SKM-1 (cell line): ENCODE measurements around the gene ADIPOR1.
"Not testable (repeated sequence)": the region's sequence is repeated elsewhere in the genome, so short reads cannot be mapped to it uniquely, and the experiment has no call there.

ENCODE experiments used
- DNase-seq: peaks from one replicate; lab custom pipeline; 2025; ENCODE audit not compliant: unreplicated experiment; lab: John Stamatoyannopoulos, UW

ADIPOR1 gene

GRCh38 chr1:202957733-202958543 lies at the start of gene ADIPOR1:
Gene ADIPOR1 (minus strand): TSS chr1:202958312. CDS start chr1:202951070, 7,242 bp downstream.
- peak; percentile 93 for DNase-seq

DNA sequence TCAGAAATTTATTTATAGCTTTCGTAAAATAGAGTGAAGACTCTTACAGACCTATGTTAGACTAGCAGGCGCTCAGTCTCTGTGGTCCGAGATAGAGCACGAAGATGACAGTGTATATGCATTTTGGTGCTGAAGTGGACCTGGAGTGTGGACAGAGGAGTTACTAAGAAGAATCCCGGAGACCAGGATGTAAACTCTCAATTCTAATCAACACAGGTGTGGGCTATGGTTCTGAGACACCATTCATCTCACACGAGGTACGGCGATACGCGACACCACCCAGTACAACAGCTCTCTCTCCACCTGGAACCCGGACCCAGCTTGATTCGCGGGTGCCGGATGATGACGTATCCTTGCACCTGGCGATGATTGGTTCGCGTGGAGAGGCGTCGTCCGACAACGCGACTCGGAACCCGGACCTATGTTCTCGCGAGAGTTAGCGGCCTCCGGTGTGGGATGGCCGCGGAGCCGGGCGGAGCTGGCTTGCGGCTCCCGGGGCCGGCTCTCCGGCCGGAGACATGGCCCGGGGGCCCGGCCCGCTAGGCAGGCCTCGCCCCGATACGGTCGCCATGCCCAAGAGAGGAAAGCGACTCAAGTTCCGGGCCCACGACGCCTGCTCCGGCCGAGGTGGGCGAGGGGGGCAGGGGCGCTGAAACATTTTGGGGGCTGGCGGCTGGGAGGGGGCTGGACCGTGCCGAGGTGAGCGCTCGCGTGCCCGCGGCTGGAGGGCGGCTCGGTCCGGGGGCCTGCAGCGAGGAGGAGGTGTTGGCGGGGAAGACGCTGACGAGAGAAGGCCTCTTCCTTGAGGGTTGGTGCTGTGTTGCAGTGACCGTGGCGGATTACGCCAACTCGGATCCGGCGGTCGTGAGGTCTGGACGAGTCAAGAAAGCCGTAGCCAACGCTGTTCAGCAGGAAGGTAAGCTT lies 49.1 kb upstream of the ADIPOR1 start, which contains the start of gene TMEM183A:
TSS of gene TMEM183A (plus strand) at position 427 of the 924 bp plus-strand sequence. CDS start at position 519, 92 bp downstream.
- peak; percentile 98 for DNase-seq

- peak; percentile 33 for DNase-seq
These were observed 47.5 kb upstream of the ADIPOR1 start for GRCh38 chr1:203005395-203006142.

- DNase-seq, result no peak
These were observed 44.8 kb upstream of the ADIPOR1 start for GRCh38 chr1:203002951-203003350.

DNA sequence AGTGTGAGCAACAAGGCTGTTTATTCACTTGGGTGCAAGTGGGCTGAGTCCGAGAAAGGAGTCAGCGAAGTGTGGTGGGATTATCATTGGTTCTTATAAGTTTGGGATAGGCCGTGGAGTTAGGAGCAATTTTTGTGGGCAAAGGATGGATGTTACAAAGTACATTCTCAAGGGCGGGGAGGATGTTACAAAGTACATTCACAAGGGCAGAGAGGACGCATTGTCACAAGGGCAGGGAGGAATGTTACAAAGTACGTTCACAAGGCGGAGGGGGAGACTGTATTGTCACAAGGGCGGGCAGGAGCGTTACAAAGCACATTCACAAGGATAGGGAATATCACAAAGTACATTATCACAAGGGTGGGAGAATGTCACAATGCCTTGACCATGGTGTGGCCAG lies 43.9 kb upstream of the ADIPOR1 start:
- DNase-seq, result no peak

- no peak for DNase-seq
These were observed 42.3 kb upstream of the ADIPOR1 start for GRCh38 chr1:203000217-203000944.

DNA sequence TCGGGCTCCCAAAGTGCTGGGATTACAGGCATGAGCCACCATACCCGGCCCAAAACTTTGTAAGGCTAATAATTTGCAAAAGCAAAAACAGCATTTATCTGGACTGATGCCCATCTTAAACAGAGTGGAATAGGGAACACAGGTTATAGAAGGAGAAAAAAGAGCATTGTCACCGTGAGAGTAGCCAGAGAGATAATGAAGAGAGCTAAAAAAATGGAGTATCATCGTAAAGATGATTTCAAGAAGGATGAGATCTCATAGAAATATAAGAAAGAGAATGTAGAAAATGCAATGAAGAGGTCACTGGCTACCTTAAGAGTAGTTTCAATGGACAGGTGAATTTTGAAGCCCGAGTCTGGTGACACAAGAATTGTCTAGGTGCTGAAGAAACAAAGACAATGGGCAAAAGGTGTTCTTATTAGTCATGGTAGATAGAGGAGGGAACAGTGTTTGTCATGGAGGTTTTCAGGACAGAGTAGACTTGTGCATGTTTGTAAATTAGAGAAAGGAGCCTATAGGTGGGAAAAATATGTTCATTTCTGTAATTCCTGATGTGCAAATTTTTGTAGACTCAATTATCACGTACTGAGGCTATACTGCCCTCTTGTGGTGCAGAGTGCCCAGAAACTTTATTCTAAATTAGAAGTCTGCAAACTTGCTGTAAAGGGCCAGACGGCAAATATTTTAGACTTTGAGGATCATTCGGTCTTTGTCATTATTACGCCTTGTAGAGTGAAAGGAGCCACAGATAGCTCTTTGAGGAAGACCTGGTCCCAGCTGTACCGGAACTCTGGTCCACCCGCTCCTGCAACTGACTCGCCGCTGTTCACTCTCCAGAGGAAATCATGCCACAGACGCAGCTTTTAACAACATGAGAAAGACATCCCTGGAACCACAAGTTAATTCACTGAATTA lies 41.0 kb upstream of the ADIPOR1 start:
- DNase-seq, result peak; percentile 74

DNA sequence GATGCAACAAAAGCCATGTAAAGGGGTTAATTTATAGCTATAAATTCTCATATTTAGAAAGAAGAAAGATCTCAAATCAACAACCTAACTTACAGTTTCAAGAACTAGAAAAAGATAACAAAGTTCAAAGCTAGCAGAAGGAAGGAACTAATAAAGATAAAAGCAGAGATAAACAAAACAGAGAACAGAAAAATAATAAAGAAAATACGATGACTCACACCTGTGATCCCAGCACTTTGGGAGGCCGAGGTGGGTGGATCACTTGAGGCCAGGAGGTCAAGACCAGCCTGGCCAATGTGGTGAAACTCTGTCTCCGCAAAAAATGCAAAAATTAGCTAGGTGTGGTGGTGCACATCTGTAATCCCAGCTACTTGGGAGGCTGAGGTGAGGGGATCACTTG lies 36.6 kb upstream of the ADIPOR1 start:
- no peak for DNase-seq

DNA sequence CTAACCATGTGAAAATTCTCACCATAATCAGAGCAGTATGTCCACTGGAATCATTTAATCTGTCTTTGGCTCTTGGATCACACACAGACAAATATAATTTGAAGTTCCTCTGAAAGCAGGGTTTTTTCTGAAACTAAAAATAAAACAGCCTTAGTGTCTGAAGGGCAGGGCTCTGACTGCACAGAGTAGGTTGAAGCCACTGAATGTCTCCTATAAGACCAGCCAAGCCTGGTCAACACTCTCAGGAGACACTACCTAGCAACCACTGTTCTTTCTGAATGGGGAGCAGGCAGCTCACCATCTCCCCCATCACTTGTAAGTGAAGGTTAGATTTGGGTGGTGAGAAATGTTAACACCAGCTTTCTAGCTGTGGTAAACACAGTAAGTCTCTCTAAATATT lies 33.0 kb upstream of the ADIPOR1 start:
- no peak for DNase-seq

DNA sequence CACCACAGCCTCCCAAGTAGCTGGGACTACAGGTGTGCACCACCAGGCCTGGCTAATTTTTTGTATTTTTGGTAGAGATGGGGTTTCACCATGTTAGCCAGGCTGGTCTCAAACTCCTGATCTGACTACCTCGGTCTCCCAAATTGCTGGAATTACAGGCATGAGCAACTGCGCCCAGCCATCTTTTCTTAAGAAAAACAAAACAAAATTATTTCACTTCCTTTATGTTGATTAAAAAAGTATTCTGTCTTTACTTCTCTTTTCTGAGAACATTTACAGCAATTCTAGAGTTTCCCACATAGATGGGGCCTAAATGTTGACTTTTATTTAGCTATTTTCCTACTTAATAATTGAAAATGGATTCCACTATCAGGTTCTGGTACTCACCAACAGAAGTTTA lies 31.8 kb upstream of the ADIPOR1 start:
- DNase-seq, result no peak

DNA sequence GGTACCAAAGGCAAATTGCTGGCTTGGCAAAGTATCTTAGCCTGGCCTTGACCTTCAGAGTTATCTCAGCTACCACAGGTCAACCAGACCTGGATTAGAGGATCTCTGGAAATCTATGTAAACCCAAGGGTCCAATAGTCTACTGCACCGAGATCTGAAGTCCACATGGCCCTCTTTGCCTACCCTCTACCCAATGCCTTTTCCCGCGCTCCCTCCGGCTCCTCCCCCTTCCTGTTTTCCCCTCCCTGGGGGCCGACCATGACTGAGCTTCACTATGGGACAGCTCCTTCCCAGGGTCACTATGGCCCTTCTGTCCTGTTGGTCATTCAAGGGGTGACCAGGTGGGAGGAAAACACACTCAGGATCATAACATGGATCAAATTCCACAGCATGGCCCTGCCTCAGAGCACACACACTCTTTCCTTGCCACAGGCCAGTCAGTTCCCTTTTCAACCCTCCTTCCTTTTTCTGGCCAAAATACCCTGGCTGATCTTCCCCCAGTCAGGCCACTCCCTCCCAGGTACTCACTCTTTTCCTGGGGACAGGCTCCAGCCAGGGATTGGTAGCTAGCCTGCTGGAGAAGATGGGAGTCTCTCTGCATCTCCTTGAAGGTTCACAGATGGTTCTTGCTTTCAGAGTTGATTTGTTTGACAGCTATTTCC lies 29.9 kb upstream of the ADIPOR1 start:
- DNase-seq, result peak; percentile 52

DNA sequence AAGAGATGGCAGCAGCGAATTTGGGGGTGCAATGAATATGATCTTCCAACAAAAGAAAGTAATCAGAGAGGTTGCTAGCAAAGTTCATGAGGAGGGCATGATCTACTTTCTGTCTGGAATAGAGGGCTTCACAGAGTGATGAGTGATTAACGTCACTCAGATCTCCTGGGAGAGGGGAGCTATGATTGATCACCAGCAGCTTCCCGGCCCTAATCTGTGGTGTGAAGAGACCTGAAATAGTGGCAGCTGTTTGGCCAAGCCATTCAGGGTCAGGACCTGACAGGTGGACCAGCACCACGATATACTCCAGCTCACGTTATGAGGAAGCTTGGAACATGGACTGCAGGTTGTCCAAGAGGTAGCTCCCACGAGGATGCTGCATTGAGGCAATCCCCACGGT lies 29.1 kb upstream of the ADIPOR1 start:
- DNase-seq, result no peak

- not testable (repeated sequence) for DNase-seq
These were observed 28.0 kb upstream of the ADIPOR1 start for GRCh38 chr1:202986120-202986519.

DNA sequence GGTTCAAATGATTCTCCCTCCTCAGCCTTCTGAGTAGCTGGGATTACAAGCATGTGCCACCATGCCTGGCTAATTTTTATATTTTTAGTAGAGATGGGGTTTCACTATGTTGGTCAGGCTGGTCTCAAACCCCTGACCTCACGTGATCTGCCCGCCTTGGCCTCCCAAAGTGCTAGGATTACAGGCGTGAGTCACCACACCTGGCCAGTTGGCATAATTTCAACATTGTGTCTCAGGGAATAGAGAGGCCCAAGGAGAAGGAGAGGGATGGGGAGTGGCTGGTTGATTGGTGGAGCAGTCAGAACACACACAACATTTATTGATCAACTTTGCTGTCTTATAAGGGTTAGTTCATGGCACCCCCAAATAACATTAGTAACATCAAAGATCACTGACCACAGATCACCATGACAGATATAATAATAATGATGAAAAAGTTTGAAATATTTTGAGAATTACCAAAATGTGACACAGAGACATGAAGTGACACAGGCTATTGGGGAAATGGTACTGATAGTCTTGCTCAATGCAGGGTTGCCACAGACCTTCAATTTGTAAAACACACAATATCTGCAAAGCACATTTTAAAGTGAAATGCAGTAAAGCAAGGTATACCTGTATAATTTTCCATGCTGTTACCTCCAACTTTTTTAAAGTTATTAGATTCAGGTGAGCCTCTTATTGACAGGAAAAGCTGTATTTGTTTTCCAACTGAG lies 24.8 kb upstream of the ADIPOR1 start:
- peak; percentile 14 for DNase-seq

DNA sequence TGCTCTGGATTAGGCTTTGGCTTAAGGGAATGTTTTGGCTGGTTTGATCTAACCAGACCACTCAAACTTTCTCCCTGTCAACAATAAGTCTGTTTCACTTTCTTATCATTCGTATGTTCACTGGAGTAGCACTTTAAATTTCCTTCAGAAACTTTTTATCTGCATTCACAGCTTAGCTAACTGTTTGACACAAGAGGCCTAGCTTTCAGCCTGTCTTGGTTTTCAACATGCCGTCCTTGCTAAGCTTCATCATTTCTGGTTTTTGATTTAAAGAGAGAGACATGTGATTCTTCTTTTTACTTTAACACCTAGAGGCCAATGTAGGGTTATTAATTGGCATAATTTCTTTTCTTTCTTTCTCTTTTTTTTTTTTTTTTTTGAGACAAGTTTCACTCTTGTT lies 23.8 kb upstream of the ADIPOR1 start:
- no peak for DNase-seq

GRCh38 chr1:202979459-202979858 lies 21.3 kb upstream of the ADIPOR1 start:
- DNase-seq, result no peak

GRCh38 chr1:202976633-202977032 lies 18.5 kb upstream of the ADIPOR1 start:
- no peak for DNase-seq

- no peak for DNase-seq
These were observed 16.7 kb upstream of the ADIPOR1 start for GRCh38 chr1:202974856-202975255.
